ENCODE results near the gene NANP.
"Not testable (repeated sequence)": the region's sequence is repeated elsewhere in the genome, so short reads cannot be mapped to it uniquely, and the experiment has no call there.

NANP gene, protein sequence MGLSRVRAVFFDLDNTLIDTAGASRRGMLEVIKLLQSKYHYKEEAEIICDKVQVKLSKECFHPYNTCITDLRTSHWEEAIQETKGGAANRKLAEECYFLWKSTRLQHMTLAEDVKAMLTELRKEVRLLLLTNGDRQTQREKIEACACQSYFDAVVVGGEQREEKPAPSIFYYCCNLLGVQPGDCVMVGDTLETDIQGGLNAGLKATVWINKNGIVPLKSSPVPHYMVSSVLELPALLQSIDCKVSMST

DNA sequence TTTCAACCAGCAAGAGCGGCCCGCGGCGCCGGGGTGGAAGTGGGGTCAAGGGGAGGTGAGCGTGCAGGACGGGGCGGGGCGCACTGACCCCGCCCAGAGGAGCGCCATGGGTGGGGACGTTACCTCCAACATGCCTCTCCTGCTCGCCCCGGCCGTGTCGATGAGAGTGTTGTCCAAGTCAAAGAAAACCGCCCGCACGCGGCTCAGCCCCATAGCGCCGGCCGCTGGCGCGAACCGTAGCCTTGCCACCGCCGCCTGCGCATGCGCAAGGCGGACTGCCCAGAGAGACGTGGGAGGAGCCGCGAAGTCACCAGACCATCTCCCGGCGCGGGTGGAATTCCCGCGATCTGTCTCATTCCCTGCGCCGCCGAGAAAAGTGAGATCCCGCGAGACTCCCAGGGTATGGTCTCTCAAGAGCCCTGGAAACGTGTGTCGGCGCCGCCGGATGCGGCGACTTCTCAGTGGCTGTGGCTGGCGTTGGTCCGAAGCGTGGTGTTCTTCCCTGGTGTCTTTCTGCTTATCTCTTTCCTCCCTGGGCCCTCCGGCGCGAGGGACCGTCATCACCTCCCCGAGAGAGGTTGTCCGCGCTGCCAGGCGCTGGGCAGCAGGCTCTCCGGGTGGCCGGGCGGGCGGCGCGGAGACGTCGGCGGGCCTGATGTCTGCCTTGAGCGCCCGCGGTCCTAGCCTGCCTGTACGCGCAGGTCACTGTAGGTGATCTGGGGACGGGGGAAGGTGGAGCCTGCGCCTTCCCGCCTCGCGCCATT is at the start of gene NANP:
Gene NANP, minus strand, starts transcription at position 279 of the 764 bp plus-strand sequence. Its CDS starts 66 bp downstream, at position 213.
- peak; percentile 94 to 100 (median 99) for DNase-seq

DNA sequence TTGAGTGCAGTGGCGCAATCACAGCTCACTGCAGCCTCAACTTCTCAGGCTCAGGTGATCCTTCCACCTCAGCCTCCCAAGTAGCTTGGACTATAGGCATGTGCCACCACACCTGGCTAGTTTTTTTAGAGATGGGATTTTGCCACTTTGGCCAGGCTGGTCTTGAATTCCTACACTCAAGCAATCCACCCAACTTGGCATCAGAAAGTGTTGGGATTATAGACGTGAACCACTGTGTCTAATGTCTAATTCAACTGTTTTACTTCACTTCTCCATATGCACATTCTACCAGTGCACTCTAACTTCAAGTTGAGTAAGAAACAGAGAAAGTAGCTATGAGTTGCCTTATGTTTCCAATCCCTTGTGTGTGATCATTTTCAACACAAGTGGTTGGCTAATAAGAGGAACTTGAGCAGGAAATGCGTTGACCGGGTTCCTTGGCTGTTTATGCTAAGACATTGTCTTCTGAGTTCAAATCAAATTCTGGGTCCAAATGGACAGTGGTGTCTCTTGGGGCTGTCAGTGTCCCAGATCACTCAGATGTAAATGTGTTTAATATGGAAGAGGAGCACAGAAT is 48.9 kb upstream of the NANP start:
- DNase-seq = no peak

DNA sequence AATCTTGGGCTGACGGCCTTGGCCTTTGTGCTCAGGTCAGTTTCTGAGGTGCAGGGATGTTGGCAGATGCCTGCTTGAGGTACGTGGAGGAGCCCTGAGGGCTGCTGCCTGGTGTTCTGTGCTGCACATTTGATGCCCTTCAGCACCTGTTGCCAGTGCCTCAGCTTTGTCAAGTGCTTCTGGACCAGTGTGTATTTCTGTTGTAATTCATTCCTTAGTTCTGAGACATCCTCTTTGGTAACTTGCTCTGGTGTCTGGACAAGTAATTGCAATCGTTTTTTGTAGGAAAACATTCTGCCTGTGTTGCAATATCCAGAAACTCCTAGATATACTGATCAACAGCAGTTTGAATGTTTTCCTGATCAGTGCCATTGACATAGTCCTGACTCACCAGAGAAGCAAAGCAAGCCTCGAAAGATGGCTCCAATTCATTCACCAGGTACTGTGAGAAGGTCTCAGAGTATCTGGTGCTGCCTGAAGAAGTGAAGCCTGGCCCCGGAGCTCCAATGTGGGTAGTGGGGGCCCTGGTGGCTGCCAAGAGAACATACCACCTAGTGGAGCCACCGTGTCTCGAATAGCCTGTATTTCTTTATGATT is 46.1 kb upstream of the NANP start:
- DNase-seq = no peak

DNA sequence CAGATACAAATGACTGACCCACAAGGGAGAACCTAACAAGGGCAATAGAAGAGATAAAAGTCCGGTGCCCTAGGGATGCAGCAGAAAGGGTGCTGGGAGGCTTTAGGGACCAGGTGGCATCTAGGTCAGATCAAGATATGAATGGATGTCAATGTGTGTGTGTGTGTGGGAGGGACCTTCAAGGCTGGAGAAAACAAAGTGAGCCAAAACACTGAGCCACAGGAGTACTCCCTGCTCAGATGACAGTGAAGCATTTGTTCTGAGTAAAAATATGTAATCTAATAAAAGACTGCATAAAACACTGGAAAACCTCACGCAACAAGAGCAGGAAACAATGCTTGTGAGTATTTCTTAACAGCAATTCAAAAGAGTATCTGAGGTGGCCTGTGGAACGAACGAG is 44.6 kb upstream of the NANP start:
- no peak for DNase-seq

DNA sequence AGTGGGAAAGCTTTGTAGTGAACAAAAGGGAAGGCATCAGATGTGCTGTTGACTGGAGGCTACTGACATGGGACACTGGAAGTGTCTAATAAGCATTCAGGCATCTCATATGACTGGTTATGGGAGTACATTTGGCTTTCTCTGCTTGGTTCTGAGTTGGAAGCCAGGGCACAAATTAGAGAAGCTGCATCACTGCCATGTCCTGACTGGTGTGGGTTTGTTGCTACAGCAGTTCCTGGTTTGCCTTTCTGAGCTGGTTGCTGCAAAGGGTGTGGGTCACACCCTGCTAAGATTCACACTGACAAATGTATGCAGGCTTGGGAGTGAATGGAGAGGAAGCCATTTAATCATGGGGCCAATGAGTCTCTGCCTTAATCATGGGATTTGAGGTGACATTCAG is 36.2 kb upstream of the NANP start:
- no peak for DNase-seq

DNA sequence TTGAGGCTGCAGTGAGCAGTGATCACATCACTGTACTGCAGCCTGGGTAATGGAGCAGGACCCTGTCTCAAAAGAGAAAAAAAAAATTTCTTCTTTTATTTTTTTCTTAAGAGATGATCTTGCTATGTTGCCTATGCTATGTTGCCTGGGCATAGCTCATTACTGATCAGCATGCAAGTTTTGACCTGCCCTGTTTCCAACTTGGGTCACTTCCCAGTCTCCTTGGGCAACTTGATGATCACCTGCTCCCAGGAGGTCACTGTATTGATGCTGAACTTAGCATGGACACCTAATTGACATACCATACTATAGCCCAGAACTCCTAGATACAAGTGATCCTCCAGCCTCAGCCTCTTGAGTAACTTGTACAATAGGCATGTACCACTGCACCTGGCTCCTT is 30.7 kb upstream of the NANP start:
- no peak for DNase-seq

DNA sequence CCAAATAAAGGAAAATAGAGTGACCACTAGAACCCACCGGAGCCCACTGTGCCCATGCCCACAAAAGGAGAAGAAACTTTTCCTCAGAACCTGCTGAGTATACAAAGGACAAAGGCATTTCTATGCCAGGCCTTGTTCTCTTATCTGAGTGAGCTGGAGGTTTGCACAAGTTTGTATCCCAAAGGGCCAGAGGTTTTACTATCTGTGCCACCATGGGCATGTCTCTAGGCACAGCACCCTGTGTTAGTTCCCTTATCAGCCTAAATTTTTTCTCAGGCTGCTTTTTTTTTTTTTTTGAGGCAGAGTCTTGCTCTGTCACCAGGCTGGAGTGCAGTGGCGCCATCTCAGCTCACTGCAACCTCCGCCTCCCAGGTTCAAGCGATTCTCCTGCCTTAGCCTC is 29.1 kb upstream of the NANP start:
- not testable (repeated sequence) for DNase-seq

DNA sequence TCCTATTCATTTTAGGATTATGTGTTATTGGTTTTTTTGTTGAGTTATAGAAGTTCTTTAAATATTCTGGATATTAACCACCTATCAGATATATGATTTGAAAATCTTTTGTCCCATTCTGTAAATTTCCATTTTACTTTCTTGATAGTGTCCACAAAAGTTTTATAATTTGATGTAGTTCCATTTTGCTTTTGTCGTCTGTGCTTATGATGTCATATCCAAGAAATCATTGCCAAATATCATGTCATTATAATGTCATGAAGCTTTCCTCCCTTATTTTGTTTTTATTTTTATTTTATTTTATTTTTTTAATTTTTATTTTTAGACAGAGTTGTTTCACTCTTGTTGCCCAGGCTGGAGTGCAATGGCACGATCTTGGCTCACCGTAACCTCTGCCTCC is 21.0 kb upstream of the NANP start:
- no peak for DNase-seq

DNA sequence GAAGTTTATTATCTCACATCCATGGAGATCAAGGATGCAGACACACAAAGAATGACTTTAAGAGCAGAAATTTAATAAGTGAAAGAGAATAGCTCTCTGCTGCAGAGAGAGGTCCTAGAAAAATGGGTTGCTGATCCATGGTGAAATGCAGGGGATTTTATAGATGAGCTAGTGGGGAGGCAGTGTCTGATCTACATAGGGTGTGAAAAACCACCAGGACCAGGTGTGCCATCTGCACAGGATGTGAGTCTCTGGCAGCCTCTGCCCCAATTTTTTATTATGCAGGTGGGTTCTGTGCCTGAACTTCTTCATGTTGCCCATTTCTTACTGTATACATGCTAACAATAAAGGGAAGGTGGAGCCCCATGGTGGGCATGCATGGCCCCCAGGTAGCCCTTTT is 19.9 kb upstream of the NANP start:
- DNase-seq = no peak

DNA sequence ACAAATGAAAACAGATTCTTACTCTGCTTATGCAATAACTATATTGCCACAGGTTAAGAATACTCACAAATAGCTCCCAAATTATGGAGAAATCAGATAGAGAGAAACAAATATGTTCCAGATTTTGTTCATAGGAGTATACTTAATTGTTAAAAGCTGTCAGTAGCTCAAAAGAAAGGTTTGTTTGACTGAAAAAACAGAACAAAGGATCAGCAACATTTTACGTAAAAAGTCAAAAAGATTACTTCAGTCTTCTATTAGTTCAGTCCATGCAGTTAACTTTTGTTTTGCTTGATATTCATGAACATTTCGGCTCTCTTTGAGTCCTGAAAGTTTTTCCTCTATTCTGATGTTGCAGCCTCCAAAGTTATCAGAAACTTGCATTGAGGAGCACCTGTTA is 13.4 kb upstream of the NANP start:
- DNase-seq = peak in 1 of 3 experiments; percentile 0

DNA sequence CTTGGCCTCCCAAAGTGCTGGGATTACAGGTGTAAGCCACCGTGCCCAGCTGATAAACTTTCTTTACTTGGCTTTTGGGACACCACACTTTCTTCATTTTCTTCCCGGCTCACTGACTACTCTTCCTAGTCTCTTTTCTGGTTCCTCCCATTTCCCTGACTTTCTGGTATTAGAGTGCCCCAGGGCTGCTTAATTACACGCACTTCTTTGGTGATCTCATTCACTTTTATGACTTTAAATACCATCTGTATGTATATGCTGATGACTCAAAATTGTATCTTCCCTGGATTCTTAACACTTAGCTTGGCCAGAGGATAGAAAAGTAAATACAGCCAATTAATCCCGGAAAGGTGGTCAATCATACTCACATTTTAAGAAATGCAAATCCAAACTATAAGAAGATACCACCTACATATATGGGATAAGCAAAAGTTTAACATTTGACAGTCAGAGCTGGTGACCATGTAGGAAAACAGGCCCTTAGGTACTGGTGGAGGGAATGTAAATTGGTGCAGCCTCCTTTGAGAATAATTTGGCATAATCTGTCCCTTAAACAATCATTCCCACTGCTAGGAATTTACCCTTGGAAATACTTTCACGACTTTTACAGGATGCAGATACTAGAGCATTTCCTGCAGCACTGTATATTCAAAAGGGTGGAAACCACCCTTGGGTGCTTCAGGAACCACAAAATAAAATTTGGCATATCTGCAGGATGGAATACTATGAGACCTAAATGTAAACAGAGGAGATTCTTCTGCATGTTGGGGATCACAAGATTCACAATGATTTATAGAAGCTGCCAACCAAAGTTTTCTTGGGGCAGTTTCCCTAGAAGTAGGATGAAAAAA is 9.4 kb upstream of the NANP start:
- no peak for DNase-seq

DNA sequence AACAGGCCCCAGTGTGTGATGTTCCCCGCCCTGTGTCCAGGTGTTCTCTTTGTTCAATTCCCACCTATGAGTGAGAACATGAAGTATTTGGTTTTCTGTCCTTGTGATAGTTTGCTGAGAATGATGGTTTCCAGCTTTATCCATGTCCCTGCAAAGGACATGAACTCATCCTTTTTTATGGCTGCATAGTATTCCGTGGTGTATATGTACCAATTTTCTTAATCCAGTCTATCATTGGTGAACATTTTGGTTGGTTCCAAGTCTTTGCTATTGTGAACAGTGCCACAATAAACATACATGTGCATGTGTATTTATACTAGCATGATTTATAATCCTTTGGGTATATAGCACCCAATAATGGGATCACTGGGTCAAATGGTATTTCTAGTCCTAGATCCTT is 6.8 kb upstream of the NANP start:
- DNase-seq = not testable (repeated sequence)

DNA sequence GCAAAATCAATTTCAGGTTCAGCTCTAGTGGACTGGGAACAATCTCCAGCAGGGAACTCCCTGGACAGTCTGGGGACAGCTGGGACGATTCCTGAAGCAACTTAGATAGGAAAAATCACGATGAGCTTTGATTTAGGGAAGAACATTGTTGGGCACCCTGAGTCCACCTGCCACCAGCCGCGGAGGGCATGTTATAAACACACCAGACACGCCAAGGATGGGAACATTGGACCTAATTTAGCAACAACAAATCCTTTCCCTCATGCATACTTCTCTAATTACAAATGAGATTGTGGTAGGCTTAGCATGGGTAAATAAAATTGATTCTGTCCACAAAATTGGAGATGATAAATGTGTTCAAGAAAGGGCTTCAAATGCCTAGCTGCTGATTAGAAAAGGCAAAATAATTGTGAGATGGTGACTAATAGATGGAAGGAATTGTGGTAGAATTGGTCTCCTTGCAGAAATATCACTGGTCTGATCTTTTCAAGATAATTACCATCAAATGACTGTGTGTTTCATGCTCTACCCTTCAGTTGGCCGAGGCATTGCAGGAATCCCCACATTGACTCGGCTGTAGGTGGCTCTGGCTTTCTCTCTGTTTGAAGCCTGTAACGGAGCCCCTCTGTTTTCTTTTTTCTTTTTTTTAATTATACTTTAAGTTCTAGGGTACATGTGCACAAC is 6.1 kb upstream of the NANP start:
- DNase-seq = no peak

DNA sequence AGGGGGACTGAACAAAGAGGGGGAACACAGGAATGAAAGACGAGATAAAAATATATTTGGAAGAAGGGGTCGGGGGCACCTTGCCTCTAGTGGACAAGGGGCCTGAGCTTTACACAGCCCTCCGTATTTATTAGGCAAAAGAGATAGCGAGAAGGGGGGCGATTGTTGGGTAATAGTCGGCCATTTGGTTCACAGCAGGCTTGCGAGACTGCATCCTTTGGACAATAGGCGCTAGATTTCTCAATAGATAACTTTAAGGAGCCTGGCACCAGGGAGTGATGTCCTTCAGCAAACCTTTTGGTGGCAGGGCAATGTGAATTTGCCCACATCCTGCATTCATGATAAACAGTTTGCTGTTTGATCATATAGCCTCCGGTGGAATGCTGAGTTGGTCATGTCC is 3.0 kb upstream of the NANP start:
- DNase-seq = no peak

DNA sequence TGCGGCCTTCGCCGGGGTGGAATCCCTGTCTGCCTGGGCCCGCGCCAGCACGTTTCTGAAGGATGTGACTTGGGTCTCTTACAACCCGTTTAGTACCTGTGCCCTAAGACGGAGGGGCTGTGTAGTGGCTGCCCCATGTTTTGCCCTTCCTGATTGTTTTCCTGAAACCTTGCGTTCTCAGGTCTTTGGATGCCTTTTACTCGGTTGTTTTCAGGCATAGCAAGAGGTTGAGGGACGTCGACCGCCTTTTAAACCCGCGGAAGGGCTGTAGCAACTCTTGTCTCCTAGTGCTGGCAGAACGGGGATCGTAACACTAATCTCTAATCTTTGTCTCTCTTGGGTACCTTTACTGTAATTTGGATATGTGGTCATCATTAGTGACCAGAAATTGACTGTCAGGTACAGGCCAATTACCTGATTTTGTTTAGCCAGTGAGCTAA is 706 bp upstream of the NANP start:
- no peak for DNase-seq

DNA sequence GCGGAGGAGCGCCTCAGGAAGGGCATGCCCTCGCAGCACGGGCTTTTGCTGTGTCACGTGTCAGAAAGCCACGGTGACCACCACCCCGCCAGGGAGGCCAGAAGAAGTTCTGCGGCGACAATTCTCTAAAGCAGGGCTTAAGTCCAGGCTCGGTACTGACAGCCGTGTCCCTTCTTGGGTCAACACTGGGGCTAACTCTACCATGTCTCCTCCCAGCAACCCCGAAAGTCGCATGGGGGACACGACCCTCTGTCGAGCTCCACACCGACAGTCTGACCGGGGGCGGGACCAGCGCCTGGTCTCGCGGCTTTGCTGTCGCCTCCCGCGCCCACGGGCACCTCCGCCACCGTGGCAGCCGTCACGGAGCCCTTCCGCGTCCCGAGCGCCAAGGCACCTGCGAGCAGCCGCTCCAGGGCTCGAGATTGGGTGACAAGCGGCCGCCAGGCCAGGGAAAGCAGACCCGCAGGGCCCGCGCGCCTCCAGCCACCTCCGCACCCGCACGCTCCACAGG is 534 bp downstream of the NANP start:
- peak in 2 of 3 experiments; percentile 74 to 80 for DNase-seq

DNA sequence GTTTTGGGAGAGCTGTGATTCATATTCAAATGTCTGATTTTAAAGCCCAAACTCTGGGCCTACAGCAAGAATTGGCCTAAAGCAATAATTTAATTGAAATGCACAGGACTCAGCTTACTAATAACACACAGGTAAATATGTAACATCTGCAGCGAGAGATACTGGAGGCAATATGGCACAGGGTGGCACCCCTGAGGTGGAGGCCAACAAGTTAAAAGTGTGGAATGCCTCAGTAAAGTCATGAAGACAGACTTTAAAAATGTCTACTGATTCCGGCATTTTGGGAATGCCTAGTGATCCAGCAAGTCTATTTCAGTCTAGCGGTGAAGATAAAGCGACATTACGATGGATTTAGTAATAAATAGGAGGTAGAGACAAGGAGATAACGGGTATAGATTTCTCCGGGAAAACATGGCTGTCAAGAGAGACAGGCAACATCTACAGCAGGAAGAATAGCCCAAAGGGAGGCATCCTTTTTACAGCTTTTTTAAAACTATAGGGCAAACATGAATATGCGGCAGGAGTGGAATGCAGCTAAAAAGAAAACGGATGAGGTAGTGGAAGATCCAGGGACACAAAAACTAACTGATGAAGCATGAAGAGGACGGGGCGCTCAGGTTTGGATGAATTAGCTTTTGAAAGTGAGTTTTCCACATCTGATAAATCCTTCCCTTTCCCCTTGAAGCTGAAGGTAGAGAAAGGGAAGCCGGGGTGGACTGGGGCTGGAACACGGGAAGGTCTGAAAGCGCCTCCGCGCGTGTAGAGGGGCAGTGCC is 1.2 kb downstream of the NANP start:
- DNase-seq = no peak

DNA sequence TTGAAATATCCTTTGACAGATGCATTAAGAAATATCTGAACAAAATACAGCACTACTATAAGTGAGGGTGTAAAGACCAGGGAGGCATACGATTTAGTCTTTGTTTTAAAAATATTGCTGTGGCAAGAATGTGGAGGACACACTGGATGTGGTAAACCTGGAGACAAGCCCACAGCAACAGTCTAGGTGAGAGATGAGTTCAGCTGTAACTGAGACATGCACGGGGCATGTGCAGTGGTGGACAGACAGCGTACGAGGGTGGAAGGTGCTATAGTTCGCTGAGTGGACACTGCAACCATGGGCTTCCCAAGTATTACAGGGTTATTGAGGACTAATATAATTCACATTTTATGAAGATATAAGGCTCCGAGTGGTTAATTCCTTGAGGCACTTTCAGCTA is 1.8 kb downstream of the NANP start:
- no peak for DNase-seq

DNA sequence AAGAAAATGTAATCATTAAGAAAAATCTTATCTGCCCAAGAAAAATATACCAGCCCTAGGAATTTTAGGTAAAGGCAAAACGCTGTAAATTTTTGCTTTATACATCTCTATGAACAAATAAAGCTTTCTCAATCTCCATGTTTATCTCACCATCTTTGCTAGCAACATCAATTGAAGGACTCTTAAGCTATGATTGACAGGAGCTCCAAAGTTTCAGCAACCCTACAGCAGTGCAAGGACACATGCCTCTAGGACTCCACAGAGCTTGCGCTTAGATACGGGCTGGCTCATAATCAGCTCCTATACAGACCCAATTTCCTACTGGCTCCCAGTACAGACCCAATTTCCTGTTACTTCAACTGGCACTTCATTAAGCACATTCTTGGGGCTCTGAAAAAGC is 4.3 kb downstream of the NANP start:
- no peak for DNase-seq

DNA sequence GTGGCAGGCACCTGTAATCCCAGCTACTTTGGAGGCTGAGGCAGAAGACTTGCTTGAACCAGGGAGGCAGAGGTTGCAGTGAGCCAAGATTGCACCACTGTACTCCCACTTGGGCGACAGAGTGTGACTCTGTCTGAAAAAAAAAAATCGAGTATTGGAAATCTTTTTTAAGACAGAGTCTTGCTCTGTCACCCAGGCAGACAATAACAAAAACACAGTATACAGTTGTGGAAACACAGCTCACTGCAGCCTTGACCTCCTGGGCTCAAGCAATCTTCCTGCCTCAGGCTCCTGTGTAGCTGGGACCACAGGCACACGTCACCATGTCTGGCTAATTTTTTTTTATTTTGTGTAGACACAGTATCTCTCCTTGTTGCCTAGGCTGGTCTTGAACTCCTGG is 15.0 kb downstream of the NANP start:
- DNase-seq = no peak

DNA sequence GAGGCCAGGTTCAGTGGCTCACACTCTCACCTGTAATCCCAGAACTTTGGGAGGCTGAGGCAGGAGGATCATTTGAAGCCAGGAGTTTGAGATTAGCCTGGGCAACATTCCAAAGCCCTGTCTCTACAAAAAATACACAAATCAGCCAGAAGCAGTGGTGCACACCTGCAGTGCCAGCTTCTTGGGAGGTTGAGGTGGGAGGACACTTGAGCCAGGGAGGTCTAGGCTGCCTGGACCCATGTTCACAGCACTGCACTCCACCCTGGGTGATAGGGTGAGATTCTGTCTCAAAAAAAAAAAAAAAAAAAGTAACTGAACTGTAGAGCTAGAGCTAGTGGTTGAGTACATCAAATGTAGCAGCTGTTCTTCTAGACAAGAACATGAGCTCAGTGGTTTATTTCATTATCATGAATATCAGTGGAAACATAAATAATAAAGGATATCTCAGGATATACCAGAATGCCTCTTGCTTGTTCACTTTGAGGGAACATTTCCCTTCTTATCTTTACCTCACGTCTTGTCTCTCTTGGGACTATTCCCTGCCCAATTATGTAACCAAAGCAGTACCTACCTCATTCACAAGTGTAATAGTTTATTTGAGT is 17.6 kb downstream of the NANP start:
- DNase-seq = no peak
